ENCODE results near the gene MPP4.

The MPP4 gene

GRCh38 chr2:201618744-201619662 lies 79.4 kb downstream of the MPP4 start:
- TF ChIP-seq ZNF565 (CRISPR knock-in tag; conservative IDR thresholded peaks at IDR 0.05; ENCODE audit: low read depth) (no peak), ZFP30 (CRISPR knock-in tag; IDR thresholded peaks at IDR 0.05) (no peak), ESRRG (CRISPR knock-in tag; IDR thresholded peaks at IDR 0.05) (no peak), TOX (CRISPR knock-in tag; IDR thresholded peaks at IDR 0.05; ENCODE audit: borderline replicate concordance) (no peak), ZC3H10 (CRISPR knock-in tag; IDR thresholded peaks at IDR 0.05) (no peak), TCF4 (CRISPR knock-in tag; IDR thresholded peaks at IDR 0.05; ENCODE audit: borderline replicate concordance) (no peak)
- TF ChIP-seq, protein P1, sequence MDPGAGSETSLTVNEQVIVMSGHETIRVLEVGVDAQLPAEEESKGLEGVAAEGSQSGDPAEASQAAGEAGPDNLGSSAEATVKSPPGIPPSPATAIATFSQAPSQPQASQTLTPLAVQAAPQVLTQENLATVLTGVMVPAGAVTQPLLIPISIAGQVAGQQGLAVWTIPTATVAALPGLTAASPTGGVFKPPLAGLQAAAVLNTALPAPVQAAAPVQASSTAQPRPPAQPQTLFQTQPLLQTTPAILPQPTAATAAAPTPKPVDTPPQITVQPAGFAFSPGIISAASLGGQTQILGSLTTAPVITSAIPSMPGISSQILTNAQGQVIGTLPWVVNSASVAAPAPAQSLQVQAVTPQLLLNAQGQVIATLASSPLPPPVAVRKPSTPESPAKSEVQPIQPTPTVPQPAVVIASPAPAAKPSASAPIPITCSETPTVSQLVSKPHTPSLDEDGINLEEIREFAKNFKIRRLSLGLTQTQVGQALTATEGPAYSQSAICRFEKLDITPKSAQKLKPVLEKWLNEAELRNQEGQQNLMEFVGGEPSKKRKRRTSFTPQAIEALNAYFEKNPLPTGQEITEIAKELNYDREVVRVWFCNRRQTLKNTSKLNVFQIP (CRISPR knock-in tag; IDR thresholded peaks at IDR 0.05; ENCODE audit: borderline replicate concordance, low read depth): no peak
- no peak; the same call in none of the 3 replicates for ATAC-seq

- no peak for ATAC-seq
- TF ChIP-seq, protein P2, sequence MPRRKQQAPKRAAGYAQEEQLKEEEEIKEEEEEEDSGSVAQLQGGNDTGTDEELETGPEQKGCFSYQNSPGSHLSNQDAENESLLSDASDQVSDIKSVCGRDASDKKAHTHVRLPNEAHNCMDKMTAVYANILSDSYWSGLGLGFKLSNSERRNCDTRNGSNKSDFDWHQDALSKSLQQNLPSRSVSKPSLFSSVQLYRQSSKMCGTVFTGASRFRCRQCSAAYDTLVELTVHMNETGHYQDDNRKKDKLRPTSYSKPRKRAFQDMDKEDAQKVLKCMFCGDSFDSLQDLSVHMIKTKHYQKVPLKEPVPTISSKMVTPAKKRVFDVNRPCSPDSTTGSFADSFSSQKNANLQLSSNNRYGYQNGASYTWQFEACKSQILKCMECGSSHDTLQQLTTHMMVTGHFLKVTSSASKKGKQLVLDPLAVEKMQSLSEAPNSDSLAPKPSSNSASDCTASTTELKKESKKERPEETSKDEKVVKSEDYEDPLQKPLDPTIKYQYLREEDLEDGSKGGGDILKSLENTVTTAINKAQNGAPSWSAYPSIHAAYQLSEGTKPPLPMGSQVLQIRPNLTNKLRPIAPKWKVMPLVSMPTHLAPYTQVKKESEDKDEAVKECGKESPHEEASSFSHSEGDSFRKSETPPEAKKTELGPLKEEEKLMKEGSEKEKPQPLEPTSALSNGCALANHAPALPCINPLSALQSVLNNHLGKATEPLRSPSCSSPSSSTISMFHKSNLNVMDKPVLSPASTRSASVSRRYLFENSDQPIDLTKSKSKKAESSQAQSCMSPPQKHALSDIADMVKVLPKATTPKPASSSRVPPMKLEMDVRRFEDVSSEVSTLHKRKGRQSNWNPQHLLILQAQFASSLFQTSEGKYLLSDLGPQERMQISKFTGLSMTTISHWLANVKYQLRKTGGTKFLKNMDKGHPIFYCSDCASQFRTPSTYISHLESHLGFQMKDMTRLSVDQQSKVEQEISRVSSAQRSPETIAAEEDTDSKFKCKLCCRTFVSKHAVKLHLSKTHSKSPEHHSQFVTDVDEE (CRISPR knock-in tag; IDR thresholded peaks at IDR 0.05): no peak
- no peak for TF ChIP-seq RARB (CRISPR knock-in tag; IDR thresholded peaks at IDR 0.05)
- TF ChIP-seq, protein P1 (CRISPR knock-in tag; IDR thresholded peaks at IDR 0.05; ENCODE audit: borderline replicate concordance, low read depth): no peak
- no peak for TF ChIP-seq ZFP3 (CRISPR knock-in tag; IDR thresholded peaks at IDR 0.05)
- TF ChIP-seq BACH2 (CRISPR knock-in tag; IDR thresholded peaks at IDR 0.05; ENCODE audit: borderline replicate concordance): no peak
- no peak for TF ChIP-seq SNAI2 (CRISPR knock-in tag; IDR thresholded peaks at IDR 0.05)
- TF ChIP-seq OSR1 (CRISPR knock-in tag; IDR thresholded peaks at IDR 0.05): no peak
- TF ChIP-seq, protein P3, sequence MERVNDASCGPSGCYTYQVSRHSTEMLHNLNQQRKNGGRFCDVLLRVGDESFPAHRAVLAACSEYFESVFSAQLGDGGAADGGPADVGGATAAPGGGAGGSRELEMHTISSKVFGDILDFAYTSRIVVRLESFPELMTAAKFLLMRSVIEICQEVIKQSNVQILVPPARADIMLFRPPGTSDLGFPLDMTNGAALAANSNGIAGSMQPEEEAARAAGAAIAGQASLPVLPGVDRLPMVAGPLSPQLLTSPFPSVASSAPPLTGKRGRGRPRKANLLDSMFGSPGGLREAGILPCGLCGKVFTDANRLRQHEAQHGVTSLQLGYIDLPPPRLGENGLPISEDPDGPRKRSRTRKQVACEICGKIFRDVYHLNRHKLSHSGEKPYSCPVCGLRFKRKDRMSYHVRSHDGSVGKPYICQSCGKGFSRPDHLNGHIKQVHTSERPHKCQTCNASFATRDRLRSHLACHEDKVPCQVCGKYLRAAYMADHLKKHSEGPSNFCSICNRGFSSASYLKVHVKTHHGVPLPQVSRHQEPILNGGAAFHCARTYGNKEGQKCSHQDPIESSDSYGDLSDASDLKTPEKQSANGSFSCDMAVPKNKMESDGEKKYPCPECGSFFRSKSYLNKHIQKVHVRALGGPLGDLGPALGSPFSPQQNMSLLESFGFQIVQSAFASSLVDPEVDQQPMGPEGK (CRISPR knock-in tag; IDR thresholded peaks at IDR 0.05; ENCODE audit: borderline replicate concordance): no peak
- no peak for TF ChIP-seq ZNF565 (CRISPR knock-in tag; conservative IDR thresholded peaks at IDR 0.05; ENCODE audit: low read depth)
- TF ChIP-seq PPARA (CRISPR knock-in tag; IDR thresholded peaks at IDR 0.05; ENCODE audit: borderline replicate concordance): no peak
- no peak for TF ChIP-seq ESRRG (CRISPR knock-in tag; IDR thresholded peaks at IDR 0.05)
- TF ChIP-seq ZNF70 (CRISPR knock-in tag; IDR thresholded peaks at IDR 0.05): no peak
Observed at GRCh38 chr2:201608021-201608420, 90.4 kb downstream of the MPP4 start.

GRCh38 chr2:201607568-201607967 lies 90.9 kb downstream of the MPP4 start:
- no peak for ATAC-seq
- TF ChIP-seq ZNF565 (CRISPR knock-in tag; conservative IDR thresholded peaks at IDR 0.05; ENCODE audit: low read depth) (no peak), CSRNP3 (CRISPR knock-in tag; IDR thresholded peaks at IDR 0.05) (no peak), BACH2 (CRISPR knock-in tag; IDR thresholded peaks at IDR 0.05; ENCODE audit: borderline replicate concordance) (no peak), ZNF70 (CRISPR knock-in tag; IDR thresholded peaks at IDR 0.05) (no peak), RARB (CRISPR knock-in tag; IDR thresholded peaks at IDR 0.05) (no peak), ZC3H10 (CRISPR knock-in tag; IDR thresholded peaks at IDR 0.05) (no peak), SNAI2 (CRISPR knock-in tag; IDR thresholded peaks at IDR 0.05) (no peak), GLIS3 (CRISPR knock-in tag; IDR thresholded peaks at IDR 0.05) (no peak), ZFP30 (CRISPR knock-in tag; IDR thresholded peaks at IDR 0.05) (no peak), CSDC2 (CRISPR knock-in tag; IDR thresholded peaks at IDR 0.05) (no peak), PPARA (CRISPR knock-in tag; IDR thresholded peaks at IDR 0.05; ENCODE audit: borderline replicate concordance) (no peak)
- TF ChIP-seq, protein P3 (CRISPR knock-in tag; IDR thresholded peaks at IDR 0.05; ENCODE audit: borderline replicate concordance): no peak
- TF ChIP-seq, protein P1 (CRISPR knock-in tag; IDR thresholded peaks at IDR 0.05; ENCODE audit: borderline replicate concordance, low read depth): no peak

Measured in SK-N-SH treated with all-trans-retinoic acid at 6 μM for 48 hours (cell line).